Urinary bladder (tissue), 4 donors: Measurements from ENCODE around the gene ASCL2. TPM values are rescaled to one million over a fixed set of nuclear protein-coding genes. Genes with fewer than 3 reads are reported as not detected.
"Not testable (repeated sequence)": the region's sequence is repeated elsewhere in the genome, so short reads cannot be mapped to it uniquely, and the experiment has no call there.

Experiments used
- DNase-seq: peaks from one replicate; pipeline ENCODE4 v3.0.0-alpha.2; 2015; ENCODE audit errors: extremely low spot score
- H3K27ac ChIP-seq: one replicate; pipeline ENCODE4 v1.5.1; 2013; ENCODE audit warnings: low read depth, mild to moderate bottlenecking, moderate library complexity
- H3K36me3 ChIP-seq: one replicate; pipeline ENCODE4 v1.6.1; 2013; ENCODE audit warnings: mild to moderate bottlenecking, moderate library complexity; ENCODE audit not compliant: insufficient read depth
- H3K4me1 ChIP-seq: one replicate; pipeline ENCODE4 v1.6.1; 2013; ENCODE audit warnings: mild to moderate bottlenecking, moderate library complexity; ENCODE audit not compliant: insufficient read depth
- H3K4me3 ChIP-seq: one replicate; pipeline ENCODE4 v1.5.1; 2013; ENCODE audit warnings: low read depth, low read length
- WGBS: extraction: QIAGEN DNeasy Blood & Tissue Kit; methylation state at CpG from one replicate; pipeline ENCODE4 v1.1.7; 2013; 5-methylcytosine and 5-hydroxymethylcytosine counted together
- polyA plus RNA-seq: library from polyadenylated mRNA; stranded (reverse); fragments of 200-250 nt; gene quantifications from one replicate; pipeline ENCODE4 v1.2.3, GENCODE V29; 2013
- total RNA-seq: library from RNA; depleted of rRNA; stranded (reverse); fragments of >200 nt; gene quantifications from one replicate; pipeline ENCODE4 v1.2.3, GENCODE V29; 2014
- donor health status: healthy with polysubstance abuse.
- donor health status: healthy.

Gene ASCL2
- total and polyA plus RNA-seq, 2 donors: 0.42 to 0.85 TPM

GRCh38 chr11:2237457-2238238 is 32.7 kb downstream of the ASCL2 start:
- no peak overlapping the region for H3K4me3 ChIP-seq
- no peak overlapping the region for H3K27ac ChIP-seq
- no peak for DNase-seq
- no peaks in the 10 kb centered on the region for H3K36me3 ChIP-seq
- H3K4me1 ChIP-seq: no peaks in the 10 kb centered on the region
- 94% methylated on average over 22 of the region's 22 CpGs for WGBS

GRCh38 chr11:2236381-2237134 is 33.8 kb downstream of the ASCL2 start:
- 90% methylated on average over 23 of the region's 23 CpGs for WGBS
- not testable (repeated sequence) for H3K27ac ChIP-seq, DNase-seq, H3K4me1 ChIP-seq, H3K4me3 ChIP-seq, H3K36me3 ChIP-seq

GRCh38 chr11:2235588-2236326 is 34.6 kb downstream of the ASCL2 start:
- no peak for DNase-seq
- Histone ChIP-seq H3K27ac (no peak overlapping the region), H3K4me1 (no peaks in the 10 kb centered on the region), H3K4me3 (no peak overlapping the region), H3K36me3 (no peaks in the 10 kb centered on the region)
- 79% methylated on average over 14 of the region's 14 CpGs for WGBS

GRCh38 chr11:2234963-2235362 is 35.4 kb downstream of the ASCL2 start:
- H3K27ac ChIP-seq: no peak overlapping the region
- DNase-seq: no peak
- H3K4me1 ChIP-seq: no peaks in the 10 kb centered on the region
- no peaks in the 10 kb centered on the region for H3K36me3 ChIP-seq
- WGBS: 67% methylated on average over 10 of the region's 10 CpGs
- no peak overlapping the region for H3K4me3 ChIP-seq

GRCh38 chr11:2233693-2234455 is 36.5 kb downstream of the ASCL2 start:
- no peaks in the 10 kb centered on the region for H3K4me1 ChIP-seq
- 79% methylated on average over 10 of the region's 10 CpGs for WGBS
- no peak overlapping the region for H3K4me3 ChIP-seq
- no peak overlapping the region for H3K27ac ChIP-seq
- no peaks in the 10 kb centered on the region for H3K36me3 ChIP-seq
- no peak for DNase-seq

- WGBS: 78% methylated on average over 2 of the region's 2 CpGs
- Histone ChIP-seq H3K4me3 (no peak overlapping the region), H3K36me3 (no peaks in the 10 kb centered on the region), H3K4me1 (no peaks in the 10 kb centered on the region), H3K27ac (no peak overlapping the region)
- no peak for DNase-seq
Observed at GRCh38 chr11:2229713-2230297, 40.6 kb downstream of the ASCL2 start.

GRCh38 chr11:2224254-2224653 is 46.1 kb downstream of the ASCL2 start:
- Histone ChIP-seq H3K36me3 (no peaks in the 10 kb centered on the region), H3K4me1 (no peaks in the 10 kb centered on the region), H3K27ac (no peak overlapping the region), H3K4me3 (no peak overlapping the region)
- no peak for DNase-seq
- WGBS: 99% methylated on average over 1 of the region's 1 CpG

- no peak for DNase-seq
- 65% methylated on average over 5 of the region's 5 CpGs for WGBS
Observed at GRCh38 chr11:2223153-2223794, 47.1 kb downstream of the ASCL2 start.

GRCh38 chr11:2222451-2222850 is 47.9 kb downstream of the ASCL2 start:
- Histone ChIP-seq H3K4me1 (no peaks in the 10 kb centered on the region), H3K36me3 (no peaks in the 10 kb centered on the region), H3K4me3 (no peak overlapping the region), H3K27ac (no peak overlapping the region)
- no peak for DNase-seq
- WGBS: 41% methylated on average over 4 of the region's 4 CpGs

More at GRCh38 chr11:2223153-2223794, 47.1 kb downstream of the ASCL2 start:
- no peak overlapping the region for H3K27ac ChIP-seq
- no peaks in the 10 kb centered on the region for H3K36me3 ChIP-seq
- no peak overlapping the region for H3K4me3 ChIP-seq
- no peaks in the 10 kb centered on the region for H3K4me1 ChIP-seq

- H3K4me3 ChIP-seq: no peak overlapping the region
- DNase-seq: no peak
- H3K36me3 ChIP-seq: no peaks in the 10 kb centered on the region
- no peak overlapping the region for H3K27ac ChIP-seq
- no peaks in the 10 kb centered on the region for H3K4me1 ChIP-seq
- 92% methylated on average over 1 of the region's 1 CpG for WGBS
Observed at GRCh38 chr11:2221591-2221990, 48.8 kb downstream of the ASCL2 start.

GRCh38 chr11:2221024-2221423 is 49.4 kb downstream of the ASCL2 start:
- Histone ChIP-seq H3K4me1 (no peaks in the 10 kb centered on the region), H3K4me3 (no peak overlapping the region), H3K36me3 (no peaks in the 10 kb centered on the region), H3K27ac (no peak overlapping the region)
- no peak for DNase-seq
- WGBS: 76% methylated on average over 1 of the region's 1 CpG

GRCh38 chr11:2220173-2220771 is 50.1 kb downstream of the ASCL2 start:
- no peak overlapping the region for H3K27ac ChIP-seq
- no peaks in the 10 kb centered on the region for H3K4me1 ChIP-seq
- no peaks in the 10 kb centered on the region for H3K36me3 ChIP-seq
- DNase-seq: no peak
- H3K4me3 ChIP-seq: no peak overlapping the region
- WGBS: 71% methylated on average over 3 of the region's 3 CpGs
